H1 (cell line): ENCODE measurements around the gene VPS52.
A peak's percentile ranks its signal among the peaks of the same experiment; 100 is the strongest.

Experiments
- ASH2L ChIP-seq: fragments of 200-600, 300-600 bp; sonication (generic); IDR thresholded peaks from one replicate; pipeline ENCODE4 v1.7.1; 2017; ENCODE audit warnings: low read length
- EGR1 ChIP-seq: IDR thresholded peaks from 2 replicates; pipeline ENCODE4 v1.6.1; 2011; ENCODE audit warnings: low read depth, low read length, borderline replicate concordance
- EP300 ChIP-seq, 2 experiments: IDR thresholded peaks; 1 replicate in 1 of 2; 2 replicates in 1 of 2; pipeline ENCODE4 v1.6.1; 2011 to 2012; ENCODE audit warnings: low read depth in 2 of 2, low read length in 2 of 2, mild to moderate bottlenecking in 2 of 2, borderline replicate concordance in 1 of 2, inconsistent platforms in 1 of 2, moderate library complexity in 1 of 2
- KDM1A ChIP-seq: fragments of 200-600, 300-600 bp; sonication (generic); IDR thresholded peaks from 2 replicates; pipeline ENCODE4 v1.7.1; 2016; ENCODE audit warnings: mild to moderate bottlenecking, low read length, borderline replicate concordance
- POLR2A ChIP-seq, 2 experiments: IDR thresholded peaks; 1 replicate in 1 of 2; 2 replicates in 1 of 2; pipeline ENCODE4 v1.6.1; 2011; ENCODE audit warnings: low read depth in 2 of 2, low read length in 2 of 2, mild to moderate bottlenecking in 2 of 2; ENCODE audit errors: control extremely low read depth in 1 of 2
- TF ChIP-seq, protein P1 (sequence below), 3 experiments: IDR thresholded peaks; 1 replicate in 2 of 3; 2 replicates in 1 of 3; pipeline versions ENCODE4 v1.5.1 to v1.6.1; 2011; ENCODE audit warnings: low read length in 3 of 3, mild to moderate bottlenecking in 3 of 3, inconsistent platforms in 2 of 3, low read depth in 1 of 3, moderate library complexity in 1 of 3; ENCODE audit not compliant: insufficient read depth in 1 of 3; ENCODE audit errors: control extremely low read depth in 1 of 3

DNA sequence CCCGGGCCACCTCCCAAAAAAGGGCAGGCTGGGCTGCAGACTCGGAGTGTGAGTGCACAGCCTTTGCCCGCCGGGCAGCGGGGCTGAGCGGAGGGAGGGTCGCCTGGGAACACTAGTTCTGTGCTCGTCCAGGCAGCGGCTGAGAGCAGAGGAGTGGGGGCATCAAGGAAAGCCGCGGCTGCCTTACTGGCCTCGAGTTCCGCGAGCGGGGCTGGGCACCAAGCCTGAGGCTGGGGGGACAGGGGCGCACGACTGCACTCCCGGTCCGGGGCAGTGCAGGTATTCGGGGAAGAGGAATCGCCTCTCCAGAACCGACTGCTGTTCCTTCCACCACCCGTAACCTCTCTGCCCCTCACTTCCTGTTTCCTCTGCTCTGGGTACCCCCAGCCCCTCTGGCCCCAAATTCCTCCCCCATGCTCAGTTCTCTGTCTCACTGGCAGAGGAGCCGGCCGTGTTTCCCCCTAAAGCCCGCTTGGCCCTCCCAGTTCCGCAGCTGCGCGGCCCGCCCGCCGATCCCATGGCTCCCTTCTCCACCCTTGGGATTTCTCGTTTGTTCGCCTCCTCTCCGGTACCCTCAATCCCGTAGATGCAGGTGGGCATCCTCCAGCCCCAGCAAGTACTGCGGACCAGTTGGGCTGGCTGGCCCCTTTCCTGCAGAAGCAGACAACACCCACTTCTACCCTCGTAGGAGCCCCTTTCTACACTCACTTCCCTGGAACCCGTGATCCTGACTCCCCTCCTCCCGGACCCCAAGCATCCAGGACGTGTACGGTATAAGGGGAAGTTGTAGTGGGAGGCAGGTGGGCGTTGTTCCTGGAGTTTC lies 58.3 kb downstream of the VPS52 start:
- TF ChIP-seq KDM1A (no peak), EGR1 (no peak), POLR2A (IDR thresholded peaks at IDR 0.05; ENCODE audit: control extremely low read depth in 1 of 2, low read depth in 2 of 2, low read length in 2 of 2) (peak in 1 of 2 experiments; percentile 62; a peak in 1 of 3 replicates), ASH2L (peak; percentile 60), EP300 (IDR thresholded peaks at IDR 0.05; ENCODE audit: borderline replicate concordance in 1 of 2, low read depth in 2 of 2, low read length in 2 of 2) (no peak)
- TF ChIP-seq, protein P1, sequence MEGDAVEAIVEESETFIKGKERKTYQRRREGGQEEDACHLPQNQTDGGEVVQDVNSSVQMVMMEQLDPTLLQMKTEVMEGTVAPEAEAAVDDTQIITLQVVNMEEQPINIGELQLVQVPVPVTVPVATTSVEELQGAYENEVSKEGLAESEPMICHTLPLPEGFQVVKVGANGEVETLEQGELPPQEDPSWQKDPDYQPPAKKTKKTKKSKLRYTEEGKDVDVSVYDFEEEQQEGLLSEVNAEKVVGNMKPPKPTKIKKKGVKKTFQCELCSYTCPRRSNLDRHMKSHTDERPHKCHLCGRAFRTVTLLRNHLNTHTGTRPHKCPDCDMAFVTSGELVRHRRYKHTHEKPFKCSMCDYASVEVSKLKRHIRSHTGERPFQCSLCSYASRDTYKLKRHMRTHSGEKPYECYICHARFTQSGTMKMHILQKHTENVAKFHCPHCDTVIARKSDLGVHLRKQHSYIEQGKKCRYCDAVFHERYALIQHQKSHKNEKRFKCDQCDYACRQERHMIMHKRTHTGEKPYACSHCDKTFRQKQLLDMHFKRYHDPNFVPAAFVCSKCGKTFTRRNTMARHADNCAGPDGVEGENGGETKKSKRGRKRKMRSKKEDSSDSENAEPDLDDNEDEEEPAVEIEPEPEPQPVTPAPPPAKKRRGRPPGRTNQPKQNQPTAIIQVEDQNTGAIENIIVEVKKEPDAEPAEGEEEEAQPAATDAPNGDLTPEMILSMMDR (IDR thresholded peaks at IDR 0.05; ENCODE audit: control extremely low read depth in 1 of 3, insufficient read depth in 1 of 3, low read depth in 1 of 3, low read length in 3 of 3): no peak
